ENCODE measurements around the gene BMX. TPM values are rescaled to one million over a fixed set of nuclear protein-coding genes. Genes with fewer than 3 reads are reported as not detected.

The BMX gene
- total and polyA plus RNA-seq, 2 experiments from 2014 or later = not detected

GRCh38 chrX:15600049-15600448 is 99.4 kb downstream of the BMX start:
- TF ChIP-seq EZH2 (IDR thresholded peaks at IDR 0.05; ENCODE audit: insufficient read depth, poor library complexity, severe bottlenecking) (no peak), EZH2phosphoT487 (IDR thresholded peaks at IDR 0.05; ENCODE audit: insufficient read depth, low read depth) (no peak)
- no peaks in the 10 kb centered on the region for H4K20me1 ChIP-seq (ENCODE audit: insufficient read depth)
- no peak overlapping the region for H3K9ac ChIP-seq
- no peak for DNase-seq
- no peaks in the 10 kb centered on the region for H3K4me1 ChIP-seq (ENCODE audit: insufficient read depth)
- H3K27ac ChIP-seq = no peak overlapping the region
- no peaks in the 10 kb centered on the region for H3K9me2 ChIP-seq (ENCODE audit: insufficient read depth)
- H3K4me2 ChIP-seq (ENCODE audit: unreplicated experiment) = no peak overlapping the region
- H3K36me3 ChIP-seq (ENCODE audit: low read depth) = no peaks in the 10 kb centered on the region
- H3K79me2 ChIP-seq (ENCODE audit: insufficient read depth) = no peaks in the 10 kb centered on the region
- H3K27me3 ChIP-seq (replicated peaks; ENCODE audit: insufficient read depth) = no peaks in the 10 kb centered on the region
- in situ Hi-C loops (cut with MboI) = no loop called here
- no peaks in the 10 kb centered on the region for H3F3A ChIP-seq (ENCODE audit: insufficient read depth)
- no peaks in the 10 kb centered on the region for H3K9me3 ChIP-seq (ENCODE audit: low read depth)
- no peak overlapping the region for H2AFZ ChIP-seq
- no peak overlapping the region for H3K4me3 ChIP-seq

GRCh38 chrX:15600745-15601144 is 100.1 kb downstream of the BMX start, which contains the start of gene ACE2:
ACE2 (minus strand) TSS chrX:15600960; CDS start chrX:15600911, 49 bp downstream.
- Histone ChIP-seq H3K36me3 (ENCODE audit: low read depth) (no peaks in the 10 kb centered on the region), H3K4me2 (ENCODE audit: unreplicated experiment) (no peak within 1 kb of the TSS), H3K9ac (no peak within 1 kb of the TSS), H3K27me3 (replicated peaks; ENCODE audit: insufficient read depth) (no peaks in the 10 kb centered on the region), H3K4me3 (no peak within 1 kb of the TSS), H3K9me2 (ENCODE audit: insufficient read depth) (no peaks in the 10 kb centered on the region), H2AFZ (no peak within 1 kb of the TSS), H3K9me3 (ENCODE audit: low read depth) (no peaks in the 10 kb centered on the region), H3K4me1 (ENCODE audit: insufficient read depth) (no peaks in the 10 kb centered on the region), H3F3A (ENCODE audit: insufficient read depth) (no peaks in the 10 kb centered on the region), H3K79me2 (ENCODE audit: insufficient read depth) (no peaks in the 10 kb centered on the region), H3K27ac (no peak within 1 kb of the TSS), H4K20me1 (ENCODE audit: insufficient read depth) (no peaks in the 10 kb centered on the region)
- in situ Hi-C loops (cut with MboI) = no loop called here
- WGBS, 2 experiments (ENCODE audit: low coverage in 1 of 2, low lambda C conversion rate in 2 of 2, missing lambda C conversion rate in 2 of 2) = 22 to 23% methylated on average over 4 of the region's 4 CpGs
- DNase-seq = no peak
- TF ChIP-seq EZH2phosphoT487 (IDR thresholded peaks at IDR 0.05; ENCODE audit: insufficient read depth, low read depth) = no peak
- TF ChIP-seq EZH2 (IDR thresholded peaks at IDR 0.05; ENCODE audit: insufficient read depth, poor library complexity, severe bottlenecking) = no peak

GRCh38 chrX:15601932-15602331 is 101.3 kb downstream of the BMX start:
- WGBS, 2 experiments (ENCODE audit: low coverage in 1 of 2, low lambda C conversion rate in 2 of 2, missing lambda C conversion rate in 2 of 2) = 19 to 24% methylated on average over 3 of the region's 3 CpGs

GRCh38 chrX:15602761-15603160 is 102.2 kb downstream of the BMX start:
- WGBS, 2 experiments (ENCODE audit: low coverage in 1 of 2, low lambda C conversion rate in 2 of 2, missing lambda C conversion rate in 2 of 2) = 47 to 55% methylated on average over 4 to 5 of the region's 5 CpGs
- Histone ChIP-seq H3K9me3 (ENCODE audit: low read depth) (no peaks in the 10 kb centered on the region), H3K4me3 (no peak overlapping the region), H3K36me3 (ENCODE audit: low read depth) (no peaks in the 10 kb centered on the region), H3K9me2 (ENCODE audit: insufficient read depth) (no peaks in the 10 kb centered on the region), H3K9ac (no peak overlapping the region), H3K27ac (no peak overlapping the region), H4K20me1 (ENCODE audit: insufficient read depth) (no peaks in the 10 kb centered on the region), H2AFZ (no peak overlapping the region), H3K27me3 (replicated peaks; ENCODE audit: insufficient read depth) (no peaks in the 10 kb centered on the region), H3K4me1 (ENCODE audit: insufficient read depth) (no peaks in the 10 kb centered on the region), H3K4me2 (ENCODE audit: unreplicated experiment) (no peak overlapping the region), H3K79me2 (ENCODE audit: insufficient read depth) (no peaks in the 10 kb centered on the region), H3F3A (ENCODE audit: insufficient read depth) (no peaks in the 10 kb centered on the region)
- no peak for TF ChIP-seq EZH2 (IDR thresholded peaks at IDR 0.05; ENCODE audit: insufficient read depth, poor library complexity, severe bottlenecking)
- no peak for TF ChIP-seq EZH2phosphoT487 (IDR thresholded peaks at IDR 0.05; ENCODE audit: insufficient read depth, low read depth)
- no peak for DNase-seq
- in situ Hi-C loops (cut with MboI) = no loop called here

More at GRCh38 chrX:15601932-15602331, 101.3 kb downstream of the BMX start:
- no peak overlapping the region for H3K4me2 ChIP-seq (ENCODE audit: unreplicated experiment)
- H3K27ac ChIP-seq = no peak overlapping the region
- no peaks in the 10 kb centered on the region for H3K27me3 ChIP-seq (replicated peaks; ENCODE audit: insufficient read depth)
- H3F3A ChIP-seq (ENCODE audit: insufficient read depth) = no peaks in the 10 kb centered on the region
- no peaks in the 10 kb centered on the region for H4K20me1 ChIP-seq (ENCODE audit: insufficient read depth)
- H3K79me2 ChIP-seq (ENCODE audit: insufficient read depth) = no peaks in the 10 kb centered on the region
- H3K9me2 ChIP-seq (ENCODE audit: insufficient read depth) = no peaks in the 10 kb centered on the region
- no peak overlapping the region for H3K4me3 ChIP-seq
- no peaks in the 10 kb centered on the region for H3K9me3 ChIP-seq (ENCODE audit: low read depth)
- TF ChIP-seq EZH2 (IDR thresholded peaks at IDR 0.05; ENCODE audit: insufficient read depth, poor library complexity, severe bottlenecking) (no peak), EZH2phosphoT487 (IDR thresholded peaks at IDR 0.05; ENCODE audit: insufficient read depth, low read depth) (no peak)
- H3K4me1 ChIP-seq (ENCODE audit: insufficient read depth) = no peaks in the 10 kb centered on the region
- in situ Hi-C loops (cut with MboI) = no loop called here
- H3K9ac ChIP-seq = no peak overlapping the region
- no peak overlapping the region for H2AFZ ChIP-seq
- DNase-seq = no peak
- no peaks in the 10 kb centered on the region for H3K36me3 ChIP-seq (ENCODE audit: low read depth)

- in situ Hi-C loops (cut with MboI) = no loop called here
- H2AFZ ChIP-seq = no peak overlapping the region
- H4K20me1 ChIP-seq (ENCODE audit: insufficient read depth) = no peaks in the 10 kb centered on the region
- no peak overlapping the region for H3K9ac ChIP-seq
- no peaks in the 10 kb centered on the region for H3K79me2 ChIP-seq (ENCODE audit: insufficient read depth)
- no peak overlapping the region for H3K27ac ChIP-seq
- 0 to 25% methylated on average over 1 of the region's 1 CpG for WGBS, 2 experiments (ENCODE audit: low coverage in 1 of 2, low lambda C conversion rate in 2 of 2, missing lambda C conversion rate in 2 of 2)
- no peaks in the 10 kb centered on the region for H3K27me3 ChIP-seq (replicated peaks; ENCODE audit: insufficient read depth)
- no peak overlapping the region for H3K4me3 ChIP-seq
- TF ChIP-seq EZH2 (IDR thresholded peaks at IDR 0.05; ENCODE audit: insufficient read depth, poor library complexity, severe bottlenecking) (no peak), EZH2phosphoT487 (IDR thresholded peaks at IDR 0.05; ENCODE audit: insufficient read depth, low read depth) (no peak)
- H3K4me1 ChIP-seq (ENCODE audit: insufficient read depth) = no peaks in the 10 kb centered on the region
- no peaks in the 10 kb centered on the region for H3K36me3 ChIP-seq (ENCODE audit: low read depth)
- no peaks in the 10 kb centered on the region for H3K9me2 ChIP-seq (ENCODE audit: insufficient read depth)
- no peak overlapping the region for H3K4me2 ChIP-seq (ENCODE audit: unreplicated experiment)
- no peak for DNase-seq
- no peaks in the 10 kb centered on the region for H3K9me3 ChIP-seq (ENCODE audit: low read depth)
- H3F3A ChIP-seq (ENCODE audit: insufficient read depth) = no peaks in the 10 kb centered on the region
Observed at GRCh38 chrX:15605226-15605625, 104.6 kb downstream of the BMX start.

Other genes starting within 250 kb of the BMX start
- 0.97 TPM in 1 of 2 replicates, not detected in the other for gene ASB9, start 230.7 kb upstream of the BMX start, total RNA-seq (2014; rRNA removed; shearing (Covaris generic))
- 0.43 TPM in 1 of 2 replicates, not detected in the other for gene ASB9, start 230.7 kb upstream of the BMX start, polyA plus RNA-seq (2016; fragmentation: Nextera tagmentation; extraction: Ambion mirVana)
- gene ASB11, start 185.2 kb upstream of the BMX start, total RNA-seq (2014; rRNA removed; shearing (Covaris generic)) = not detected in 2 replicates
- gene ASB11, start 185.2 kb upstream of the BMX start, polyA plus RNA-seq (2016; fragmentation: Nextera tagmentation; extraction: Ambion mirVana) = not detected in 2 replicates
- gene PIGA, start 165.3 kb upstream of the BMX start, total RNA-seq (2014; rRNA removed; shearing (Covaris generic)) = 8.9 and 19.0 TPM in 2 replicates
- gene PIGA, start 165.3 kb upstream of the BMX start, polyA plus RNA-seq (2016; fragmentation: Nextera tagmentation; extraction: Ambion mirVana) = 4.6 and 4.7 TPM in 2 replicates
- not detected in 2 replicates for gene VEGFD, start 116.4 kb upstream of the BMX start, total RNA-seq (2014; rRNA removed; shearing (Covaris generic))
- gene VEGFD, start 116.4 kb upstream of the BMX start, polyA plus RNA-seq (2016; fragmentation: Nextera tagmentation; extraction: Ambion mirVana) = not detected in 2 replicates
- 0.76 and 1.7 TPM in 2 replicates for gene PIR, start 7.5 kb upstream of the BMX start, total RNA-seq (2014; rRNA removed; shearing (Covaris generic))
- gene PIR, start 7.5 kb upstream of the BMX start, polyA plus RNA-seq (2016; fragmentation: Nextera tagmentation; extraction: Ambion mirVana) = 5.7 and 5.9 TPM in 2 replicates
- gene ACE2, start 100.2 kb downstream of the BMX start, total RNA-seq (2014; rRNA removed; shearing (Covaris generic)) = not detected in 2 replicates
- gene ACE2, start 100.2 kb downstream of the BMX start, polyA plus RNA-seq (2016; fragmentation: Nextera tagmentation; extraction: Ambion mirVana) = not detected in 2 replicates
- gene CLTRN, start 164.0 kb downstream of the BMX start, total RNA-seq (2014; rRNA removed; shearing (Covaris generic)) = 0.13 and 0.43 TPM in 2 replicates
- 0.18 and 0.23 TPM in 2 replicates for gene CLTRN, start 164.0 kb downstream of the BMX start, polyA plus RNA-seq (2016; fragmentation: Nextera tagmentation; extraction: Ambion mirVana)
- 7.8 and 8.2 TPM in 2 replicates for gene CA5B, start 237.5 kb downstream of the BMX start, total RNA-seq (2014; rRNA removed; shearing (Covaris generic))
- gene CA5B, start 237.5 kb downstream of the BMX start, polyA plus RNA-seq (2016; fragmentation: Nextera tagmentation; extraction: Ambion mirVana) = 3.0 and 6.4 TPM in 2 replicates

Measured in GM23248 (cell line).